GM04503 (cell line): ENCODE data around the gene ZDHHC21.

ENCODE experiments used
- DNase-seq: peaks from one replicate; pipeline ENCODE4 v3.0.0-alpha.2; 2012; ENCODE audit warnings: low read depth

ZDHHC21 gene

GRCh38 chr9:14608540-14608939, 84.7 kb downstream of the ZDHHC21 start:
- no peak for DNase-seq

GRCh38 chr9:14597171-14597799, 95.9 kb downstream of the ZDHHC21 start:
- no peak for DNase-seq

DNA sequence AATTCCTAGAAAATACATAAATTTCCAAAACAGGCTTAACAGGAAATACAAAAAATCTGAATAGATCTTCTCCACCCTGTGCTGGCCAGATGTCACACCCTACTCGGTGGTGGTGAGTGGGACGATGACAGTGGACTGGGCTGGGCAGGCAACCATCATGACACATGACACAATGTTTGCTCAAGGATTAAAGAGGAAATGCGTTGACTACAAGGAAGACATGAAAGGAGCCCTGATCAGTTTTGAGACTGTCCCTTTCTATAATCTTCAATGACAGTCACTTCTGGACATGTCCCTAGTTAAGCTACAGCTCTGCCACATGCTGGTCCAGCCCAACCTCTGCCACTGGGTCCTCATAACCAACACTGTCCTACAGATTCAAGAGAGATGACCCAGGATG, 99.8 kb downstream of the ZDHHC21 start:
- DNase-seq, result no peak

DNA sequence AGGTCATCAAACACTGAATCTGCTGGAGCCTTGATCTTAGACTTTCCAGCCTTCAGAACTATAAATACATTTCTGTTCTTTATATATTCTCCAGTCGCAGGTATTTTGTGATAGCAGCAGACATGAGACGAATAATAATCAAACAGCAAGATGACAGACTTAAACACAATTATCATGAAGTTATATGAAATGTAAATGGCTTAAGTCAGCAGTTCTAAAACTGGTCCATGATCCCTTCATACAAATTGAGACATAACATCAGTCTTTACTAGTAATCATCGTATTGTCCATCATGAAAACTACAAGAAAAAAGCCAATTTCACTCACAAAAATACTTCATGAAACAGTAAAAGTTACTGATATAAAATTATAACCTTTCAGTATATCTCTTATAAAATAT, 101.8 kb downstream of the ZDHHC21 start:
- DNase-seq, result no peak

DNA sequence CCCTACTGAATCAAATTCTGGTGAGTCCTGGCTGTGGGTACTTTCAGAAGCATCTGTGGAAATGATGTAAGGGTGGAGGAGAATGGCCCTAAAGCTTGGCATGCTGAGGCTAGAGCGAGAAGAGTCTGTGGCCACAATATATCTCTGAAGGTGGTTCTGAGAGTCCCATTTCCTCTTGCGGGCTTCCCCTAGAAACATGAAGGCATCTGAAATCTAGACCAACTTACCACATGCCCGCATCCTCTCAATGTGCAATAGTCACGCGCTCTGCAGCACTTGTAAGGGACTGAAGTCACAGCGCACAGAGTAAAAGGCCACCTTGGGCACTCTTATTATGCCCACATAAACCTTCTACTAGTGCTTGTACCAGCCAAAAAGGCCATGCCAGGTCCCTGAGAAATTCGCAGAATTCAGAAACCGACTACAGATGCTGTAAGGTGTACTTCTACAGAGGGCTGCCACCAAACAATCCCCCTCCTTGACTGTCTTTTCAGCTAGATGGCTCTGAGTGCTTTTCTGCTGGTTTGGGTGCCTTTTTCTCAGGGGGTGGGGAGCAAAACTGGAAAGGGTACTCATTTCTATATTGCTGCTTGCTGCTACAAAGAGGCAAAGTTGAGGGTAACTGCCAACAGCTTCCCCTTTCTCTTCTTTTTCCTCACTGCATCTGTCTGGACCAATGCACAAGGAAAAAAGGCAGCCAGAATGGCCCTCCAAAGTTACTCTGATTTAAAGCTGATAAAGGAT, 107.3 kb downstream of the ZDHHC21 start:
- no peak for DNase-seq

DNA sequence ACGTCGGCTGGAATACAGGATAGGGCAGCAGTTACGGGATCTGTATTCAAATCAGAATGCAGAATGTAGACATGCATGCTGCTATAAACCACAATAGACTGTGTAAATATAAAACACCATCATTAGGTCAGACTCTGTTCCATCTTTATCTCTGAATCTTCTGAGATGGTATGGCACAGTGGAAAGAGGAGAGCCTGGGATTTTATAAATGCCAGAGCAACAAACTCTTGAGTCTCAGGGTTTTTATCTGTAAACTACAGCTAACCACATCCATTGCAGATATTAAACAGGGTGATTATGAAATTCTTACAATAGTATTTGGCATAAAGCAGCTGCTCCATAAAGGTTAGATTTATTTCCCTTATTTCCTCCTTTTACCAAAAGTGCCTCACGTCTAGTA, 108.7 kb downstream of the ZDHHC21 start:
- no peak for DNase-seq

DNA sequence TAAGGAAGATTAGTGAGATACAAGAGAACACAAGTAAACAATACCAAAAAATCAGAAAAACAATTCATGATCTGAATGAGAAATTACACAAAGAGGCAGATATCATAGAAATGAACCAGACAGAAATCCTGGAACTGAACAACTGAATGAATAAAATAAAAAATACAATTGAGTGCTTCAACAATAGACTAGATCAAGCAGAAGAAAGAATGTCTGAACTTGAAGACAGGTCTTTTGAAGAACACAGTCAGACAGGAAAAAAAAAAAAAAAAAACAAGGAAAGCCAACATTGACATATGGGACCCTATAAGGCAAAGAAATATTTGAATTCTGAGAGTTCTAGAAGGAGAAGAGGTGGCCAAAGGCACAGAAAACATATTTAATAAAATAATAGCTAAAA, 115.2 kb downstream of the ZDHHC21 start:
- DNase-seq, result no peak

- no peak for DNase-seq
These were observed 119.1 kb downstream of the ZDHHC21 start for GRCh38 chr9:14574173-14574572.

DNA sequence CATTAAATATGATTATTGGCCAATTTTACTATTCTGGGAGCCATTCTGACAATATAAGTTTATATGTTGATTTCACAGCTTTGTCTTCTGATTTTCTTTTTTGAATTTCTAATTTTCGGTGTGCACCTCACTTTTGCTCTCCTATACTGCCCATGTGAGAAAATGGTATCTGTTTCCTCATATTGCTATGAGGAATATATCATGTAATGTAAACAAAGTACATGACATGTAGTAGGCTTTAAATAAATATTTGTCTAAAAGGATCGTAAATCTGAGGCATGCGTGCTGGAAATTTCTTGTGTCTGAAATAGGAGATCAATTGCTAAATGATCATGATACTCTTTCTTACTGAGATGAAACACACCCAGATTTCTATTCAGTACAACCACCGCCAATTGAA, 119.9 kb downstream of the ZDHHC21 start:
- DNase-seq, result no peak

DNA sequence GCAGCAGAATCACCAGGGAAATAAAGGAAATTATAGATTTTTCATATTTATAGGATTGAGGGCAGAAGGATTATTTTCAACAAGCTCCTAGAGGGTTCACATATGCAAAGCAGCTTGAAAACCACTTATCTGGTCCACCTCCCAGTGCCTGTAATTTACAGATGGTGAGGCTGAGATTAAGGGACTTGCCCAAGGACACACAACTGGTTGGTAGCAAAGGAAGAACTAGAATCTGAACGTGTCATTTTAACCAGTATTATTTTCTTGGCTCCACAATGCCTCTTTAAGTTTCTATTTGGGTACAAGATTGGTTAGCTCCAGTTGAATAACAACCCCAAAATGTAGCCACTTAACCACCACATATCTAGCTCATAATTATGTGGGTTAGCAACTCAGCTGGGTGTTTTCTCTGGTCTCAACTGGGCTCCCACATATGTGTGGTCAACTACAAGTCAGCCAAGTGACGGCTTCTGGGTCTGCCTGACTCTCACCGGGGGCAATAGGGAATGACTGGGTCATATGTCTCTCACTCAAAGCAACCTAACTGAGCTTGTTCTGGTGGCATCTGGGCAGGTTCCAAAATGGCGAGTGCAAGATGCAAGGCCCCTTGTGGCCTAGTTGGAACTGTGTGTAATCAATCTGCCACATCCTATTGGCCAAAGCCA, 127.7 kb downstream of the ZDHHC21 start:
- no peak for DNase-seq

DNA sequence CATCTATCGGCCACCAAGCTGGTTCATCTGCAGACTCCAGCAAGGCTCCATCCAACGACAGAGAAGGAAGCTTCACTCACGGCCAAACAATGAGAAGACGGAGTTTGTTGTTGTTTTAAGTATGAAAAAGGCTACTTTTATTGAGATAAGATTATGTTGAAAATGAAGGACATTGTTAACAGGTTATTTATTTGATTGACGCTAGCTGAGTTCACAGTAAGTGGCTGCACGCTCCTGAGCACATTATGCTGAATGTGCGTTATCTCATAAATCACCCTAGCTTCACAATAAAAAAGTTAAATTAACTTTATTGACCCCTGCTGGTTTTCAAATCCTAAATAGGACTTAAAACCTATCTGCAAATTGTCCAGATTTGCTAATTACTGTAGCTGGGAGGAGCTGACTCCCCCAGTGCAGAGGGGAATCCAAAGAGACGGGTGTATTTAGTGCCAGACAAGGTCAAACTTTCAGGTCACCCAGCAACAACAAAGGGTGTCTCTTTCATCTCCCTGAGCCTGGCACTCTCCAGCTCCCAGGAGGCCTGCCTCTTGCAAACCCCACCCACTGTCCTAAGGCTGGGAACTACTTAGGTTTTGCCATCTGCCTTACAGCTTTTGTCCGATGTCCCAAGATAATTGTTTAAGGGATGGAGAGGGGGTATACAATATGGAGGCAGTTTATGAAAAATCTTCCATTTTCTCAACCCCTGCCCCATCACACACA, 129.2 kb downstream of the ZDHHC21 start:
- DNase-seq, result no peak

- no peak for DNase-seq
These were observed 131.3 kb downstream of the ZDHHC21 start for GRCh38 chr9:14561929-14562405.
